HK-2 (cell line): ENCODE data around the gene SKI.
A peak's percentile ranks its signal among the peaks of the same experiment; 100 is the strongest.
"Not testable (repeated sequence)": the region's sequence is repeated elsewhere in the genome, so short reads cannot be mapped to it uniquely, and the experiment has no call there.

ENCODE experiments used
- DNase-seq: peaks from one replicate; pipeline ENCODE4 v3.0.0-alpha.2; 2018; ENCODE audit not compliant: unreplicated experiment

The SKI gene

DNA sequence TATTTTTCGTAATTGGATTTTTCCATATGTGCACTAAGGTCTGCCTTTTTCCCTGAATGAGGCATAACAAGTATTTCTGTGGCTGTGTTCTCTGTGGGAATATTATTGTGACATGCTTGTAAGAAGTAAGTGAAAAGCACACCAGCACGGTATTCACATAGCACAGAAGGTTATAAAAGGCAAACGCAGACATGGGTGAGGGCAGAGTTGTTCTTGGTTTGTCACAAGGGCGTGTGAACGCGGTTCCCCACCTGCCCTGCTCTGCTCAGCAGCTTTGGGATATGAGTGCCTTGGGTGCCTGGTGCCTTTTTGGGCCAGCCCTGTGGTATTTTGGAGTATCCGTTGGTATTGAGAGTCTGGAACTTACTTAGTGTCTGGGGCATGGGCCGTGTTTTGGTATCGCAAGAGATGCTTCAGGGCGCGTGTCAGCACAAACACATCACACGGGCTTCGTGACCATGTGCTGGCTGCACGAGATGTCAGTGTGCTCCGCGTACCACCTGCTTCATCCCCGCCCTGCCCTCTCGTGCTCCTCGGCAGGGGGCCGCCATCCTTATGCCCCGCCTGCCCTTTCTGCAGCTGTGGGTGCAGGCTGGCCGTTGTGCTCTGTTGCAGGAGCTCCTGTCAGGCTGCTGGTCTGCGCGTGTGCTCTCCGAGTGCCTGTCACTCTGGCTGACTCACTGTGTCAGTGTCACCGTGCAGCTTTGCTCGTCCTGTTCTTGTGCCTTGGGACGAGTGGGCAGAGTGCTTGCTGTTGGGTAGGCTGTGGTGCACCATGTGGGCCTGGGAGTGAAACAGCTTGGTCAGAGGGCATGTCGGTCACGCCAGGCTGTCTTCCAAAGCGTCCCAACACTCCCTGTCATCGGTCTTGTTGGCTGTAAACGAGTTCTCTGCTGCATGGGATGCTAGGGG lies 15.0 kb downstream of the SKI start:
- DNase-seq: no peak

DNA sequence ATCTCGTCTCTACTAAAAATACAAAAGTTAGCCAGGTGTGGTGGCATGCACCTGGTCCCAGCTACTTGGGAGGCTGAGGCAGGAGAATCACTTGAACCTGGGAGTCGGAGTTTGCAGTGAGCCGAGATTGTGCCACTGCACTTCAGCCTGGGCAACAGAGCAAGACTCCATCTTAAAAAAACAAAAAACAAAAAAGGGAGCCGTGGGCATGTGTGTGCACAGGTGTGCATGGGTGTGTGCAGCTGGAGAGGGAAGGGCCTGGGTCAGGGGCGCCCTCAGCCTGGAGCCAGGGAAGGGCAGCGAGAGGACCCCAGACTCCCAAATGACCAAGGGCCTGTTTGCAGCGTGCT lies 18.9 kb downstream of the SKI start:
- not testable (repeated sequence) for DNase-seq

DNA sequence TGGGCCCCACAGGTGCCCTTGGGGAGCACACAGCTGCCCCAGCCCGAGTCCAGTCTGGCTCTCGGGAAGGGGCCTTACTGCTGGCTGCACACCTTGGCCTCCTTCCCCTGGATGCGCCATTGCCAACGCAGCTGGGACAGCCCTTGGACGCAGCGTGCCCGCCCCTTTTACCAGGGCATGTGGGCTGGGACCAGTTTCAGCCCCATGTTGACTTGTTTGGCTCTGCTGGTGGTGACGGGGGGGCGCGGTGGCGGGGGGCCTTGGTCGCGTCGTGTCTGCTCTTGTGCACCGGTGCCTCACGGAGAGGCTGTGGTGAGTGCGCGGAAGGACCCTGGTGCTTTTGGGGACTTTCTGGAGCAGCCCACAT lies 19.6 kb downstream of the SKI start:
- no peak for DNase-seq

GRCh38 chr1:2248127-2248826 lies 20.2 kb downstream of the SKI start:
- DNase-seq: no peak

DNA sequence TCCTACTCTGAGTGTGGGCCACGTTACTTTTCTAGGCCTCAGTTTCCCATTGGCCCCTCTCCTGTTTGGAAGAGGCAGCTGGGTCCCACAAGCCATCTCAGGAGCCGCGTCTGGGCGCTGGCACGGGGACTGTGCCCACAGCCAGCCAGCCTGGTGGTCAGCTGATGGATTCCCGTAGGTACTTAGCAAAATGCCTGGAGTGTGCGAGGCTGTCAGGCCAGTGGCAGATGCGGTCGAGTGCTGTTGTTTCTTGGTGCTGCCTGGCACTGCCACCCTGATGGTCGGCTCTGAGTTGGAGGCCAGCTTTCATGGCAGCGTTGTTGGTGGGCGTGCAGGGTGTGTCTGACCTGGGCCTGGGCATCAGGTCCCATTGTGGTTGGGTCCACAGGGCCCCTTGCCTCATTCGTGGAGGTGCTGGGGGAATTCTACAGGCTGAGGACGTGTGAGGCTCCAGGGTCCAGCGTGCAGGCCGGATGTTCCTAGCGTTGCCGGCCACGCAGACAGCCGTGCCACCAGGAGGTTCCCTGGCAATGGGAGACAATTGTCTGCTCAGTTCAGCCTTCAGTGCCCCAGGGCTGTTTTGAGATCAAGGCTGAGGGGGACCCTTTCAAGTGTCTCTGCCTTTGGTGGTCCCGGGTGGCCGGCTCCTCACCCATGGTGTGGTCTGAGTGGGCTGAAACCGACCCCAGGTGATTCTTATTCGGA lies 20.9 kb downstream of the SKI start:
- DNase-seq: no peak

DNA sequence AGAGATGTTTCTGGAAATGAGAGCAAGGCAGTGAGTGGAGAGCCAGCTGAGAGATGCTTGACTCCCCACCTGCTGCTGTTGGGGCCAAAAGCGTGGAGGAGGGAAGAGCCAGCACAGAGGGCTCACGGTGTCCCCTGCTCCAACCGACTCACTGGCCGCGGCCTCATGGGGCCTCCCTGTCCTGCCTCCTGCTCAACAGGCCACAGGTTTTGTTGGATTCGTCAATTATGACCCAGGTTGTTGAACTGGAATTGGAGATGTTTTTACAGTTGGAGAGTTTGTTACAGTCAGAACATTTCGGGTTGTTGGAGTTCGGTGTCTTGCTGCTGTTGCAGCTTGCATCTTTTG lies 21.4 kb downstream of the SKI start:
- no peak for DNase-seq

- no peak for DNase-seq
Observed at GRCh38 chr1:2250721-2251281, 22.7 kb downstream of the SKI start.

DNA sequence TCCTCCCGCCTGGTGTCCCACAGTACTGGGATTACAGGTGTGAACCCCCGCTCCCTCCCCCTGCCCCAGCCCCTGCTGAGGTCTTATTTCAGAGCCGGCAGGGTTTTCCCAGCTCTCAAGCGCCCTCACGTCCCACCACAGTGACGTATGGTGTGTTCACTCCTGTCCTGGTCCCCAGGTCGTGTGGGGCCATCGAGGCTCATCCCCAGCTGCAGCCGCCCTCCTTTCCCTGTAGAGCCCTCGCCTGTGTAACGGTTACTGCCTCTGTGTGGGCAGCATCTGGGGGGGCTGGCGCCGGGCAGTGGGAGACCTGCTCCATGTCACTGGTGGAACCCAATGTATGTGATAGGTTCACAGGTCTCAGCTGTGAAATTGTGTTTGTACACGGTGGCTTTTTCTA lies 23.2 kb downstream of the SKI start:
- no peak for DNase-seq

- no peak for DNase-seq
Observed at GRCh38 chr1:2251786-2252185, 23.7 kb downstream of the SKI start.

- DNase-seq: no peak
Observed at GRCh38 chr1:2252423-2252822, 24.3 kb downstream of the SKI start.

- DNase-seq: no peak
Observed at GRCh38 chr1:2253036-2253796, 25.1 kb downstream of the SKI start.

DNA sequence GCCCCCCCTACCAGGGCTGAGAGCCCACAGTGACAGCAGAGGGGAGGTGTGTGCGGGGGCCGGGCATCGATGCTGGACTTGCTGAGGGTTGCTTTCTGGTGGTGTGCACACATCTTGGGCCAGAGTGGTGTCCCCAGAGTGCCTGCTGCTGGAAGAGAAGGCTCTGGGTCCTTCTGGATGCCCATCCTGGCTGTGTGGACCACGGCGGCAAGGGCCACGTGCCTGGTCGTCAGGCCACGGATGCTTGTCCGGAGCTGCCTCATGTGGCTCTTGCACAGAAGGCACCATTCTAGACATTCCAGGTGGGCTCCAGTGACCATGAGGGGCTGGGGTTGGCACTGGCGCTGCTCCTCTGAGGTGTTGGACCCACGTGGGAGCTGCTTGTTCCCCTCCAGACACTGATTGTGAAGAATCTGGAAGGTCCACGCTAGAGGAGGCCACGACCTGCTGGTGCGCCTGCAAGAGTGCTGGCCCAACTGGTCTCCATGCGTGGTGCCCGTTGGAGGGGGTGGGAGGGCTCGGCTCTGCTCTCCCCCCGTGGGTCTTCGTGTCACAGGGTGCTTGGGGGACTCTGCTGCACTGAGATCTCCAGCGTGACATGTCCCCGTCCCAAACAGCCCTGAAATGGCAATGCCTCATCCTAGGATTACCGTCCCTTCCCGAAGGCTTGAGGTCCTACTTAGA lies 25.8 kb downstream of the SKI start:
- DNase-seq: no peak

DNA sequence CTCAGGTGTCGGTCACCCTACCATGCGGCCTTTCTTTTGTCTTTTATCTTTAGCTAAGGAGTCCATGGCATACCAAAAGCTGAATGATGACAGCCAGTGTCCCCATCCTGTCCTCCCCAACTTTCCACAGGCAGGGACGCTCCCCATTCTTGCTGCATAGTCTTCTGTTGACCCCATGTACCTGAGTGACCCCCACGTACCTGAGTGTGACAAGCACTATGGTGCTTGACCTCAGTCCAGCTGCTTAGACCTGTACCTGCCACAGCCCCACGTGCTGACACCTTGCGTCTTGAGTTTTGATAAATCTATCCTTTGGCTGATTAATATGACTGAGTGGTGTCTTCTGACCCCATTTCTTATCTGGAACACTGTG lies 26.9 kb downstream of the SKI start:
- no peak for DNase-seq

GRCh38 chr1:2255420-2256369 lies 27.6 kb downstream of the SKI start:
- peak; percentile 70 for DNase-seq

- DNase-seq: no peak
Observed at GRCh38 chr1:2256435-2257244, 28.5 kb downstream of the SKI start.

DNA sequence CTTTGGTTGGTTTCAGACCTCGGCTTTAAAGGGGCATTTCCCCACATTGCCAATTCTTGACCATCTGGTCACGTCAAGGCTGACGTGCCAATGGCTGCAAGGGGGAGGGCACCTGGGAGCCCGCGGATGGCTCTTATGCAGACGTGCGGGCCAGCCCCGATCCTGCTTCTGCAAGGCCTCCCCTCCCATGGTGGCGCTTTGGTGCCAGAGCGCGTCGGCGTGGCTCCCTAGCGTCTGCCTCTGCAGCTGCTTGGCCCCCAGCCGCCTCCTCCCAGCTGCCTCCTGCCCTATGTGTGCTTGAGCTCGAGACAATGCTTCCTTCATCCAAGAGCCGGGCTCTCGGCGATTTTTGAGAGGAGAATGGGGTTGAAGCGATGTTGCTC lies 29.1 kb downstream of the SKI start:
- DNase-seq: no peak

- DNase-seq: no peak
Observed at GRCh38 chr1:2258122-2258681, 30.1 kb downstream of the SKI start.

DNA sequence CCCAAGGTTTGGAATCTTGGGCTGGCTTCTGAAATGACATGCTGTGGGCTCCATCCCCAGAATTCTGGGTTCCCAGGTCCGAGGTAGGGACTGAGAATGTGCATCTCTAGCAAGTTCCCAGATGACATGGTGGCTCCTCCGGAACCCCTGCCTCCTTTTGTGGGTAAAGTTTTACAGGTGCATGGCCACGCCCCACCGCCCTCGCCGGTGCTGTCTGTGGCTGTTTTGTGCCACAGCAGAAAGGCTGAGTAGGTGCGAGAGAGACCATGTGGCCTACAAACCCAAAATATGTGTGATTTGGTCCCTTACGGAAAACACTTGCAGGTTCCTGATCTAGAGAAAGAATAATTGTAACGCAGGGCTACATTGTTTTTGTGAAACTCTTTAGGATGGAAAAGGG lies 30.9 kb downstream of the SKI start:
- DNase-seq: no peak
